PC-3 (cell line): ENCODE measurements around the gene FAM83D. TPM values are rescaled to one million over a fixed set of nuclear protein-coding genes. Genes with fewer than 3 reads are reported as not detected.
A peak's percentile ranks its signal among the peaks of the same experiment; 100 is the strongest.

Experiments used
- ATAC-seq: fragments of 200-7000 bp; cut with Tn5 transposase; 2 replicates; pipeline ENCODE4 v1.9.1; 2020; ENCODE audit warnings: mild to moderate bottlenecking, moderate library complexity
- BruUV-seq: library from RNA; stranded (reverse); fragments of 400-500 nt; replicated peaks from 2 replicates; lab custom pipeline; 2021; lab: Mats Ljungman, UMichigan
- CTCF ChIA-PET: fragments of 300-600 bp; sonication (Branson Sonifier 250); formaldehyde crosslinking; loops from one replicate; lab custom pipeline; 2022; ENCODE audit warnings: antibody characterized with exemption; lab: Charles Lee
- POLR2A ChIA-PET: fragments of 300-600 bp; sonication (Branson Sonifier 250); formaldehyde crosslinking; loops from one replicate; lab custom pipeline; 2022; ENCODE audit warnings: antibody characterized with exemption; ENCODE audit not compliant: unreplicated experiment; lab: Charles Lee
- DNase-seq: peaks from one replicate; pipeline ENCODE4 v3.0.0-alpha.2; 2015
- H2AFZ ChIP-seq: fragments of 300-600 bp; sonication (generic); 2 replicates; pipeline ENCODE4 v1.6.0; 2016; ENCODE audit warnings: antibody characterized with exemption, low read length
- H3F3A ChIP-seq: fragments of 300-600 bp; sonication (generic); one replicate; pipeline ENCODE4 v1.6.0; 2017; ENCODE audit warnings: antibody characterized with exemption, low read length, control low read depth, mild to moderate bottlenecking; ENCODE audit not compliant: unreplicated experiment
- H3K27ac ChIP-seq: fragments of 300-600 bp; sonication (generic); 2 replicates; pipeline ENCODE4 v1.5.1; 2016; ENCODE audit warnings: mild to moderate bottlenecking, low read length
- H3K27me3 ChIP-seq: fragments of 300-600 bp; sonication (generic); 2 replicates; pipeline ENCODE4 v1.6.1; 2016; ENCODE audit warnings: low read length, mixed read lengths
- H3K36me3 ChIP-seq: fragments of 300-600 bp; sonication (generic); 2 replicates; pipeline ENCODE4 v1.6.1; 2016; ENCODE audit warnings: low read depth, mixed run types, low read length, mixed read lengths
- H3K4me1 ChIP-seq: fragments of 300-600 bp; sonication (generic); 2 replicates; pipeline ENCODE4 v1.5.1; 2016; ENCODE audit warnings: low read length; ENCODE audit not compliant: insufficient read depth
- H3K4me2 ChIP-seq: fragments of 300-600 bp; sonication (generic); 2 replicates; pipeline ENCODE4 v1.6.0; 2016; ENCODE audit warnings: low read length
- H3K4me3 ChIP-seq: fragments of 300-600 bp; sonication (generic); 2 replicates; pipeline ENCODE4 v1.5.1; 2016; ENCODE audit warnings: mild to moderate bottlenecking, low read length, mixed read lengths
- H3K79me2 ChIP-seq: fragments of 300-600 bp; sonication (generic); 2 replicates; pipeline ENCODE4 v1.6.1; 2017; ENCODE audit warnings: low read length, mixed read lengths
- H3K9ac ChIP-seq: fragments of 300-600 bp; sonication (generic); 2 replicates; pipeline ENCODE4 v1.6.0; 2016; ENCODE audit warnings: mild to moderate bottlenecking, low read length
- H3K9me2 ChIP-seq: fragments of 300-600 bp; sonication (generic); replicated peaks from 2 replicates; pipeline ENCODE4 v1.6.1; 2016; ENCODE audit warnings: mixed run types, low read length, mixed read lengths
- H3K9me3 ChIP-seq: fragments of 300-600 bp; sonication (generic); 2 replicates; pipeline ENCODE4 v1.6.1; 2016; ENCODE audit warnings: low read length, mixed read lengths
- H4K20me1 ChIP-seq: fragments of 300-600 bp; sonication (generic); 2 replicates; pipeline ENCODE4 v1.6.1; 2016; ENCODE audit warnings: low read length, mixed read lengths
- EZH2 ChIP-seq: fragments of 300-600 bp; sonication (generic); IDR thresholded peaks from one replicate; pipeline ENCODE4 v1.6.1; 2017; ENCODE audit warnings: antibody characterized with exemption, mild to moderate bottlenecking, low read length; ENCODE audit not compliant: unreplicated experiment
- EZH2phosphoT487 ChIP-seq: fragments of 300-600 bp; sonication (generic); IDR thresholded peaks from 2 replicates; pipeline ENCODE4 v1.6.1; 2018; ENCODE audit warnings: mild to moderate bottlenecking, antibody characterized with exemption, low read length, borderline replicate concordance
- intact Hi-C: fragments of 100-400 bp; cut with micrococcal nuclease; formaldehyde crosslinking; loops from 2 replicates; pipeline ENCODE4 v1.9.0; 2023
- total RNA-seq: library from RNA; depleted of rRNA; stranded (reverse); fragments of >200 nt; gene quantifications from 2 replicates; pipeline ENCODE4 v1.2.3, GENCODE V29; 2014
- TF ChIP-seq, protein P1 (sequence below): fragments of 300-600 bp; sonication (generic); conservative IDR thresholded peaks from 2 replicates; pipeline ENCODE4 v1.5.1; 2017; ENCODE audit warnings: antibody characterized with exemption, low read depth, mild to moderate bottlenecking, low read length

The FAM83D gene
- total RNA-seq, 1 experiment from 2014 or later, result 69.6 TPM

DNA sequence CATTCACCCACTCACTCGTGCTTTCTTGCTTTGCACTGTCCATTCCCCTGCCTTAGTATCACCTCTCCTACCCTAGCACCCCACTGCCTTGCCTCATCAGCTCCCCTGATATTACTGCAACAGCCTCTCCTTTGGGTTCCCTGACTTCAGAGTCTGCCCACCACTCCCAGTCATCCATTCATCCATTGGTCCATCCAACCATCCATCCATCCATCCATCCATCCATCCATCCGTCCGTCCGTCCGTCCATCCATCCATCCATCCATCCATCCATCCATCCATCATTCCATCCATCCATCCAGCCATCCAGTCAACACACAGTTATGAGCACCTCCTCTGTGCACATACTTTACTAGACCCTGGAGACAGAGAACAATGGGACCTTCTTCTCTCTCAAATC is 22.9 kb upstream of the FAM83D start:
- Histone ChIP-seq H3K27me3 (peaks cover 23% of the 10 kb centered on the region), H3K4me2 (no peak overlapping the region), H3F3A (no peaks in the 10 kb centered on the region), H3K27ac (no peak overlapping the region), H3K79me2 (no peaks in the 10 kb centered on the region), H3K4me3 (no peak overlapping the region), H4K20me1 (no peaks in the 10 kb centered on the region), H3K9me2 (no peaks in the 10 kb centered on the region), H3K4me1 (no peaks in the 10 kb centered on the region), H3K9me3 (no peaks in the 10 kb centered on the region), H3K36me3 (no peaks in the 10 kb centered on the region), H3K9ac (no peak overlapping the region), H2AFZ (no peak overlapping the region)
- ChIA-PET POLR2A (no interaction called here), CTCF (no interaction called here)
- no TSS peak for BruUV-seq
- intact Hi-C loops, result no loop called here
- TF ChIP-seq, protein P1, sequence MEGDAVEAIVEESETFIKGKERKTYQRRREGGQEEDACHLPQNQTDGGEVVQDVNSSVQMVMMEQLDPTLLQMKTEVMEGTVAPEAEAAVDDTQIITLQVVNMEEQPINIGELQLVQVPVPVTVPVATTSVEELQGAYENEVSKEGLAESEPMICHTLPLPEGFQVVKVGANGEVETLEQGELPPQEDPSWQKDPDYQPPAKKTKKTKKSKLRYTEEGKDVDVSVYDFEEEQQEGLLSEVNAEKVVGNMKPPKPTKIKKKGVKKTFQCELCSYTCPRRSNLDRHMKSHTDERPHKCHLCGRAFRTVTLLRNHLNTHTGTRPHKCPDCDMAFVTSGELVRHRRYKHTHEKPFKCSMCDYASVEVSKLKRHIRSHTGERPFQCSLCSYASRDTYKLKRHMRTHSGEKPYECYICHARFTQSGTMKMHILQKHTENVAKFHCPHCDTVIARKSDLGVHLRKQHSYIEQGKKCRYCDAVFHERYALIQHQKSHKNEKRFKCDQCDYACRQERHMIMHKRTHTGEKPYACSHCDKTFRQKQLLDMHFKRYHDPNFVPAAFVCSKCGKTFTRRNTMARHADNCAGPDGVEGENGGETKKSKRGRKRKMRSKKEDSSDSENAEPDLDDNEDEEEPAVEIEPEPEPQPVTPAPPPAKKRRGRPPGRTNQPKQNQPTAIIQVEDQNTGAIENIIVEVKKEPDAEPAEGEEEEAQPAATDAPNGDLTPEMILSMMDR, result no peak
- no peak for DNase-seq
- ATAC-seq, result no peak

DNA sequence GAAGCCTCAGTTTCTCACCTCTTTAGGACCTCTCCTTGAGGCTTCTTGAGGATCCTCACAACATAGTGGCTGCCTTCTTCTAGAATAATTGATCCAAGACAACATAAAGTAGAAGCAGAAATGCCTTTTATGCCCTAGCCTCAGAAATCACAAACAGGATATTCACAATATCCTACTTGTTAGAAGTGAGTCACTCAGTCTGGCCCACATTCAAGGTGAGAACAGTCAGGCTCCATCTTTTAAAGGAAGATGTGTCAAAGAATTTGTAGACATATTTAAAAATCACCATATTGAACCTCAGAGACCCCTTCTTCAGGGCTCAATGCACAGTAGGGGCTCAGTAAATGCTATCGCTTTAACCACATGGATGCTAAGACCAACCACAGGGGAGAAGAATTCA is 20.8 kb upstream of the FAM83D start:
- no peaks in the 10 kb centered on the region for H3K36me3 ChIP-seq
- no peaks in the 10 kb centered on the region for H3K9me3 ChIP-seq
- H4K20me1 ChIP-seq, result no peaks in the 10 kb centered on the region
- H3K4me1 ChIP-seq, result no peaks in the 10 kb centered on the region
- no peak for TF ChIP-seq EZH2phosphoT487
- no peak for TF ChIP-seq EZH2
- TF ChIP-seq, protein P1, result no peak
- 0 out of 2 replicates have a peak, but pooled peaks have one; percentile 37 for ATAC-seq
- no peaks in the 10 kb centered on the region for H3F3A ChIP-seq
- peak; percentile 32 for DNase-seq
- no peaks in the 10 kb centered on the region for H3K9me2 ChIP-seq
- H3K79me2 ChIP-seq, result no peaks in the 10 kb centered on the region
- ChIA-PET POLR2A (no interaction called here), CTCF (no interaction called here)
- no peak overlapping the region for H3K27ac ChIP-seq
- H3K4me3 ChIP-seq, result no peak overlapping the region
- peaks cover 26% of the 10 kb centered on the region for H3K27me3 ChIP-seq
- H3K4me2 ChIP-seq, result no peak overlapping the region
- H2AFZ ChIP-seq, result no peak overlapping the region
- BruUV-seq, result no TSS peak
- H3K9ac ChIP-seq, result no peak overlapping the region
- intact Hi-C loops, result no loop called here

DNA sequence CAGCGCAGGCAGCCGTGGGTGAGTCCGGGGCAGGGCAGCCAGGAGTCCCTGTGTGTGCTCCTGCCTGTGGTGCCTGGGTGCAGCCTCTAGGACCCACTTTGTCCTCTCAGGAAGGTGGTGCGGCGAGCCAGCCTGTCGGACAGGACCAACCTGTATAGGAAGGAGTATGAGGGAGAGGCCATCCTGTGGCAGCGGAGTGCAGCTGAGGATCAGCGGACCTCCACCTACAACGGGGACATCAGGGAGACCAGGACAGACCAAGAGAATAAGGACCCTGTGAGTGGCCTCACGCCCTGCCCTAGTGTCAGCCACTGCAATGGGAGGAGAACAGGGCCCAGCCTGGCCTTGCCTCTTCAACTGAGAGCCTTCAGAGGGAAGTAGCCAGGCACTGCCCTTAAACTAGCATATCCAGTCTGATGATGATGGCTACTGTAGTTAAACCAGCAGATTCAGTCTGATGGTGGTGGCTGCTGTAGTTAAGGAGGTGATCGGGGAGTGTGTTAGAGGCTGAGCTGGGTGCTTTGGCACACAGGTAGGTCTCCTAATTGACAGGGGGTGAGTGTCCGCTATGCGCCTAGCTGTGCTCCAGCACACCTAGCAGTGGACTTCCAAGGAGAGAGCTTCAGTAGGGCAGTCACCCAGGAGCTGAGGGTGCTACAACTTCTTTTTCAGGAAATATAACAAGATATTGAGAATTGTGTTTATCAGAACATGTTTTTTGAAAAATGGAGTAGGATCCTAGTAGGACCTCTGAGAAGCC is 18.1 kb upstream of the FAM83D start:
- H3K27ac ChIP-seq, result no peak overlapping the region
- no peak overlapping the region for H3K4me3 ChIP-seq
- H3K9ac ChIP-seq, result no peak overlapping the region
- H3K4me2 ChIP-seq, result no peak overlapping the region
- no peak for DNase-seq
- intact Hi-C loops, result no loop called here
- no peaks in the 10 kb centered on the region for H3K79me2 ChIP-seq
- ChIA-PET POLR2A (no interaction called here), CTCF (no interaction called here)
- H3K27me3 ChIP-seq, result peaks cover 3% of the 10 kb centered on the region; the same call in 1 of the 2 replicates
- H3K9me2 ChIP-seq, result no peaks in the 10 kb centered on the region
- no peaks in the 10 kb centered on the region for H3K36me3 ChIP-seq
- H3K9me3 ChIP-seq, result no peaks in the 10 kb centered on the region
- no peaks in the 10 kb centered on the region for H3F3A ChIP-seq
- no peak for ATAC-seq
- BruUV-seq, result no TSS peak
- no peak overlapping the region for H2AFZ ChIP-seq
- TF ChIP-seq EZH2phosphoT487 (no peak), EZH2 (no peak)
- TF ChIP-seq, protein P1, result no peak
- no peaks in the 10 kb centered on the region for H4K20me1 ChIP-seq
- H3K4me1 ChIP-seq, result no peaks in the 10 kb centered on the region
